HepG2 (cell line): ENCODE measurements around the gene SEMA5B.

ENCODE experiments used
- DR1 ChIP-seq: sonication (generic); formaldehyde crosslinking; IDR thresholded peaks from 2 replicates; pipeline ENCODE4 v1.8.0; 2021; ENCODE audit warnings: mild to moderate bottlenecking, missing genetic modification reagents, inconsistent platforms
- EP300 ChIP-seq, 3 experiments: sonication (generic) in 1 of 3; formaldehyde crosslinking in 1 of 3; IDR thresholded peaks; 2 replicates each; pipeline versions ENCODE4 v1.5.1 to v1.6.1; 2011 to 2020; ENCODE audit warnings: low read depth in 2 of 3, low read length in 2 of 3, borderline replicate concordance in 1 of 3, improper control_type of control experiment in 1 of 3, mild to moderate bottlenecking in 1 of 3, missing genetic modification reagents in 1 of 3, moderate library complexity in 1 of 3
- GATA4 ChIP-seq: sonication (generic); IDR thresholded peaks from 2 replicates; pipeline ENCODE4 v1.6.1; 2016; ENCODE audit warnings: antibody characterized with exemption, low read depth, borderline replicate concordance
- HNRNPH1 ChIP-seq: fragments of 200-400 bp; formaldehyde crosslinking; optimal IDR thresholded peaks from 2 replicates; pipeline ENCODE3; 2017; ENCODE audit warnings: mild to moderate bottlenecking, low read depth, low read length
- MAFK ChIP-seq, 2 experiments: IDR thresholded peaks in 1 of 2; conservative IDR thresholded peaks in 1 of 2; 2 replicates each; pipeline ENCODE4 v1.6.1; 2011; ENCODE audit warnings: improper control_type of control experiment in 2 of 2, low read length in 2 of 2
- NONO ChIP-seq, 2 experiments: fragments of 450-650 bp in 1 of 2; sonication (generic) in 1 of 2; formaldehyde crosslinking in 1 of 2; IDR thresholded peaks in 1 of 2; conservative IDR thresholded peaks in 1 of 2; 2 replicates each; pipeline versions ENCODE4 v1.6.1 to v1.8.0; 2017 to 2022; ENCODE audit warnings: mild to moderate bottlenecking in 1 of 2, missing genetic modification reagents in 1 of 2, moderate library complexity in 1 of 2
- POLR2AphosphoS5 ChIP-seq: IDR thresholded peaks from 2 replicates; pipeline ENCODE4 v1.6.1; 2012; ENCODE audit warnings: low read depth, low read length
- SMARCE1 ChIP-seq: fragments of 450-650 bp; IDR thresholded peaks from 2 replicates; pipeline ENCODE4 v1.6.1; 2017; ENCODE audit warnings: borderline replicate concordance
- TBX3 ChIP-seq: fragments of 450-650 bp; IDR thresholded peaks from 2 replicates; pipeline ENCODE4 v1.6.1; 2017; ENCODE audit warnings: antibody characterized with exemption, mild to moderate bottlenecking, inconsistent platforms, borderline replicate concordance
- TF ChIP-seq, protein P1 (sequence below): sonication (generic); formaldehyde crosslinking; IDR thresholded peaks from 2 replicates; pipeline ENCODE4 v1.5.0; 2020; ENCODE audit warnings: mild to moderate bottlenecking, missing genetic modification reagents, moderate library complexity

DNA sequence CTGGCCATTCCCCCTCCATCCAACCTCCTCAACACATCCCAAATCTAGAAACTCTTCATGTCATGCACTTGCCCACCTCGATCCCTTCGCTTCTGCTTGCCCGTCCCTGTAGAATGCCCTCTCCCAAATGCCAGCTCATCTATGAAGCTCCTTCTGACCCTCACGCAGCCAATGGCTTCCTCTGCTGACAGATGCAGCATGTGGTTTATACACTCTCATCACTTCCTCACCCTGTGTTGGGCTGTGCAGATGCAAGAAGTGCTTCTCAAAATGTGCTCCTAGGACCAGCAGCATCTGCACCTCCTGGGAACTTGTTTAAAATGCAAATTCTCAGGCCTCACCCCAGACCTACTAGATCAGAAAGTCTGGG, 51.7 kb downstream of the SEMA5B start:
- TF ChIP-seq MAFK (conservative IDR thresholded peaks at IDR 0.05 in 1 of 2, IDR thresholded peaks at IDR 0.05 in 1 of 2; ENCODE audit: low read length in 2 of 2) (no peak), DR1 (CRISPR knock-in tag) (no peak), SMARCE1 (no peak), HNRNPH1 (no peak), EP300 (IDR thresholded peaks at IDR 0.05; ENCODE audit: low read depth in 2 of 2, low read length in 2 of 2) (no peak), EP300 (CRISPR knock-in tag; IDR thresholded peaks at IDR 0.05; ENCODE audit: borderline replicate concordance) (no peak), GATA4 (no peak), POLR2AphosphoS5 (no peak), TBX3 (no peak), NONO (IDR thresholded peaks at IDR 0.05) (no peak), NONO (CRISPR knock-in tag; conservative IDR thresholded peaks at IDR 0.05) (no peak)
- TF ChIP-seq, protein P1, sequence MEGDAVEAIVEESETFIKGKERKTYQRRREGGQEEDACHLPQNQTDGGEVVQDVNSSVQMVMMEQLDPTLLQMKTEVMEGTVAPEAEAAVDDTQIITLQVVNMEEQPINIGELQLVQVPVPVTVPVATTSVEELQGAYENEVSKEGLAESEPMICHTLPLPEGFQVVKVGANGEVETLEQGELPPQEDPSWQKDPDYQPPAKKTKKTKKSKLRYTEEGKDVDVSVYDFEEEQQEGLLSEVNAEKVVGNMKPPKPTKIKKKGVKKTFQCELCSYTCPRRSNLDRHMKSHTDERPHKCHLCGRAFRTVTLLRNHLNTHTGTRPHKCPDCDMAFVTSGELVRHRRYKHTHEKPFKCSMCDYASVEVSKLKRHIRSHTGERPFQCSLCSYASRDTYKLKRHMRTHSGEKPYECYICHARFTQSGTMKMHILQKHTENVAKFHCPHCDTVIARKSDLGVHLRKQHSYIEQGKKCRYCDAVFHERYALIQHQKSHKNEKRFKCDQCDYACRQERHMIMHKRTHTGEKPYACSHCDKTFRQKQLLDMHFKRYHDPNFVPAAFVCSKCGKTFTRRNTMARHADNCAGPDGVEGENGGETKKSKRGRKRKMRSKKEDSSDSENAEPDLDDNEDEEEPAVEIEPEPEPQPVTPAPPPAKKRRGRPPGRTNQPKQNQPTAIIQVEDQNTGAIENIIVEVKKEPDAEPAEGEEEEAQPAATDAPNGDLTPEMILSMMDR (CRISPR knock-in tag): no peak
